Measurements from ENCODE around the gene EIF1AX. TPM values are rescaled to one million over a fixed set of nuclear protein-coding genes. Genes with fewer than 3 reads are reported as not detected.
"Not testable (repeated sequence)": the region's sequence is repeated elsewhere in the genome, so short reads cannot be mapped to it uniquely, and the experiment has no call there.

EIF1AX gene
- total RNA-seq, 1 donor from 2014 or later, result 62.6 TPM

- DNase-seq (ENCODE audit: low read depth), result not testable (repeated sequence)
Measured at GRCh38 chrX:20126833-20127232, 14.8 kb downstream of the EIF1AX start.

GRCh38 chrX:20124964-20125363, 16.7 kb downstream of the EIF1AX start:
- DNase-seq (ENCODE audit: low read depth), result no peak

GRCh38 chrX:20118065-20118824, 23.4 kb downstream of the EIF1AX start:
- DNase-seq (ENCODE audit: low read depth), result no peak

- DNase-seq (ENCODE audit: low read depth), result no peak
Measured at GRCh38 chrX:20116577-20117240, 24.9 kb downstream of the EIF1AX start, which contains the start of gene MAP7D2. MAP7D2 (minus strand) TSS chrX:20116907; CDS start chrX:20116879, 28 bp downstream.

GRCh38 chrX:20116087-20116576, 25.5 kb downstream of the EIF1AX start:
- DNase-seq (ENCODE audit: low read depth), result no peak

GRCh38 chrX:20112022-20112774, 29.4 kb downstream of the EIF1AX start:
- DNase-seq (ENCODE audit: low read depth), result no peak

- no peak for DNase-seq (ENCODE audit: low read depth)
Measured at GRCh38 chrX:20111271-20111670, 30.4 kb downstream of the EIF1AX start.

GRCh38 chrX:20101934-20102581, 39.6 kb downstream of the EIF1AX start:
- DNase-seq (ENCODE audit: low read depth), result no peak

GRCh38 chrX:20091499-20091898, 50.1 kb downstream of the EIF1AX start:
- DNase-seq (ENCODE audit: low read depth), result no peak

- no peak for DNase-seq (ENCODE audit: low read depth)
Measured at GRCh38 chrX:20089845-20090244, 51.8 kb downstream of the EIF1AX start.

- DNase-seq (ENCODE audit: low read depth), result no peak
Measured at GRCh38 chrX:20080277-20080676, 61.4 kb downstream of the EIF1AX start.

Other genes with a start within 250 kb of the EIF1AX start
- gene BCLAF3, start 150.8 kb downstream of the EIF1AX start, total RNA-seq, result 6.3 and 20.7 TPM in 2 replicates
- gene MAP7D2, start 24.9 kb downstream of the EIF1AX start, total RNA-seq, result 1.0 and 32.8 TPM in 2 replicates
- gene RPS6KA3, start 125.1 kb upstream of the EIF1AX start, total RNA-seq, result 55.4 and 65.7 TPM in 2 replicates